Calu3 (cell line): ENCODE data around the gene JPH2. TPM values are rescaled to one million over a fixed set of nuclear protein-coding genes. Genes with fewer than 3 reads are reported as not detected.

Experiments
- BruUV-seq: library from RNA; stranded (reverse); fragments of 400-500 nt; replicated peaks from 2 replicates; lab custom pipeline; 2021; lab: Mats Ljungman, UMichigan
- CTCF ChIA-PET: fragments of 300-600 bp; sonication (Branson Sonifier 250); formaldehyde crosslinking; loops from one replicate; lab custom pipeline; 2022; ENCODE audit warnings: antibody characterized with exemption; lab: Charles Lee
- DNase-seq: peaks from one replicate; pipeline ENCODE4 v3.0.0; 2022
- H3K27ac Mint-ChIP-seq: one replicate; pipeline ENCODE4 v1.8.0; 2022; ENCODE audit warnings: mixed read lengths; ENCODE audit not compliant: unreplicated experiment
- H3K27me3 Mint-ChIP-seq: one replicate; pipeline ENCODE4 v1.8.0; 2022; ENCODE audit warnings: mixed read lengths; ENCODE audit not compliant: unreplicated experiment
- H3K36me3 Mint-ChIP-seq: one replicate; pipeline ENCODE4 v1.8.0; 2022; ENCODE audit warnings: mild to moderate bottlenecking, moderate library complexity, mixed read lengths; ENCODE audit not compliant: insufficient read depth, unreplicated experiment
- H3K4me1 Mint-ChIP-seq: one replicate; pipeline ENCODE4 v1.8.0; 2022; ENCODE audit warnings: mild to moderate bottlenecking, low read depth, mixed read lengths; ENCODE audit not compliant: unreplicated experiment
- H3K4me3 Mint-ChIP-seq: one replicate; pipeline ENCODE4 v1.8.0; 2022; ENCODE audit warnings: mild to moderate bottlenecking, low read depth, moderate library complexity, mixed read lengths; ENCODE audit not compliant: unreplicated experiment
- H3K9me3 Mint-ChIP-seq: one replicate; pipeline ENCODE4 v1.8.0; 2022; ENCODE audit warnings: low read depth, mixed read lengths; ENCODE audit not compliant: unreplicated experiment
- CTCF ChIP-seq: fragments of 200-600 bp; IDR thresholded peaks from one replicate; pipeline ENCODE4 v1.8.0; 2022; ENCODE audit warnings: antibody characterized with exemption; ENCODE audit not compliant: unreplicated experiment
- intact Hi-C: fragments of 100-400 bp; cut with micrococcal nuclease; formaldehyde crosslinking; loops from one replicate; pipeline ENCODE4 v1.10.0; 2022; ENCODE audit not compliant: unreplicated experiment
- total RNA-seq: library from RNA; stranded (reverse); gene quantifications from 2 replicates; pipeline ENCODE4 v1.2.3, GENCODE V29; 2022

JPH2 gene
- total RNA-seq, 1 experiment from 2014 or later: 0.50 TPM

DNA sequence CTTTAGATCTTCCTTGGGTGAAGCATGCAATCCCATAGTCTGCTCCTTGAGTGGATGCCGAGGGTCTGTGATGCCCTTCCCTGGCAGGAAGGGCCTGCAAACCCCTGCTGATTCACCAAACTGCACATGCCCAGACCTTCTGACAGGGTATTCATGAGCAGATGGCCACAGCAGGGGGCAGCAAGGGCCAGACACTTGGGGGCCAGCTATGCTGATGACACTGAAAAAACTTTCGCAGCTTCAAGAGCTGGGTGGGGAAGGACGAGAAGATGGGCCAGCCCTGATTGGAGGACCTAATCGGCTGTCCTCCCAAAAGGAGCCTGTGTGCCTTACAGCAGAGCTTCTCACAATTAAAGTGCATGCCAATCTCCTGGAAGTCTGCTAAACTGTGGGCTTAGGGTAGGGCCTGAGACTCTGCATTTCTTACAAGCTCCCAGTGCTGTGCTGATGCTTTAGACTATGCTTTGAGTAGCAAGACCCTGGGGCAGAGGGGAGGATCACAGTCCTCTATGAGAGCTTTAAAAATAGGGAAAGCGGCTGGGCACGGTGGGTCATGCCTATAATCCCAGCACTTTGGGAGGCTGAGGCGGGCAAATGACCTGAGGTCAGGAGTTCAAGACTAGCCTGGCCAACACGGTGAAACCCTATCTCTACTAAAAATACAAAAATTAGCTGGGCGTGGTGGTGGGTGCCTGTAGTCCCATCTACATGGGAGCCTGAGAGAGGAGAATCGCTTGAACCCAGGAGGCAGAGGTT lies 44.9 kb upstream of the JPH2 start:
- Mint-ChIP-seq H3K27ac (no peak overlapping the region), H3K4me1 (no peaks in the 10 kb centered on the region), H3K9me3 (no peaks in the 10 kb centered on the region), H3K36me3 (peaks cover 5% of the 10 kb centered on the region), H3K4me3 (no peak overlapping the region), H3K27me3 (no peaks in the 10 kb centered on the region)
- no peak for DNase-seq
- intact Hi-C loops: loop anchor here (5.0 kb wide), 1 partner anchor 155 kb away; no protein-coding TSS in a partner anchor
- CTCF ChIA-PET: interaction anchor here (1.6 kb wide), 1 partner anchor 15 kb away, joined by 3 read pairs; no protein-coding TSS in a partner anchor
- TF ChIP-seq CTCF: no peak
- no TSS peak for BruUV-seq

DNA sequence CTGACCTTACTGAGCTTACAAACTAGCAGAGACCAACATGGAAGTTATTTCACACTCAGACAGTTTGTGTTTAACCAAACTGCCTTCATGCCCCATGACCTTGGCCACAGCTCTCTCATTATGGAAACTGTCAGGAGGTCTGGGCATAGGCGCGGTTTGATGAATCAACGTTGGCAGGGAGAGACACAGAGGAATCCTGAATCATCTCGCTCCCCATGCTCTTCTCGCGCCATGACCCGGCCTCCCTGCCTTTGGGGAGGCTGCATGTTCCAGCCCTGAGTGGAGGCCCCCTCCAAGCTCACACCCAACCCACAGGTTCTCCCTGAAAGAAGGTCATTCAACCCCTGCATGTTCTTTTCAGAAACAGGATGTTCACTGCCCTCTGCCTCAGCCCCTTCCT lies 44.2 kb upstream of the JPH2 start:
- H3K36me3 Mint-ChIP-seq: peaks cover 5% of the 10 kb centered on the region
- no peak overlapping the region for H3K4me3 Mint-ChIP-seq
- intact Hi-C loops: loop anchor here (5.0 kb wide), 1 partner anchor 156 kb away; no protein-coding TSS in a partner anchor
- H3K27ac Mint-ChIP-seq: no peak overlapping the region
- no peaks in the 10 kb centered on the region for H3K9me3 Mint-ChIP-seq
- no peaks in the 10 kb centered on the region for H3K27me3 Mint-ChIP-seq
- no peak for TF ChIP-seq CTCF
- no peak for DNase-seq
- CTCF ChIA-PET: interaction anchor here (1.6 kb wide), 1 partner anchor 14 kb away, joined by 3 read pairs; no protein-coding TSS in a partner anchor
- BruUV-seq: no TSS peak
- H3K4me1 Mint-ChIP-seq: no peaks in the 10 kb centered on the region

DNA sequence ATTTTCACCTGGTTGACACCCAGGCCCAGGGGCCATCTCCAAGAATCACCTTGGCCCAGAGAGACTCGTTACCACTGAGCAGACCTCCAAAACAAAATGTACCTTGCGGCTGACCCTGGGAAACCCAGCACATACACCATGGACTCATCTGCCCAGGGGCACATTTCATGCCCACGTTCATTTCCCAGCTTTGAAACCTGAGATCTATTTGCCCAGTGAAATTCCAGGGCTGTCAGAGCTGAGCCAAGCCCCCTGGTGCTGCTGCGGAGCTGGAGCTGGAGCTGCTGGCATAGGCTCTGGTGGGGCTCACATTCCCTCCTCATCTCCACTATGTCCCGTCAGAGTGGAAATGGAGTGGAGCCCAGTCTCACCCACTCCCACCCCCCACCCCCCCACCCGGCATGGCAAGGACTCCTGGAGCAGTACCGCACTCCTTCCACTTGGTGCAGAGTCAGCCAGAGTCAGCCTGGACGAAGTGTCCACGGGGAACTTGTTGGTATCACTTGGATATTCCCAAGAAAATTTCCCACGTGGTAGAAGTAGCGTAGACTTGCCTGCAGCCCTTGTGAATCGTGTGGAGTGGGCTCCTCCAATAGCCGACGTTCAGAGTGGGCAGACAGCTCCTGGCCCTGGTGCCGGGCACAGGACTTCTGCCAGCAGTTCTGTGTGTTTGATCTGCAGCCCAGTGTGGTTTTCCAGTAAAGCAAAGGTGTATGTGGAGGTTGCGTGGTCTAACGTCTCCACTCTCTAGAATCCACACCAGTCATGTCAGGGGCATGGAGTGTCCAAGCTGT lies 41.7 kb upstream of the JPH2 start:
- intact Hi-C loops: no loop called here

More for the DNA sequence above, 41.7 kb upstream of the JPH2 start:
- H3K4me3 Mint-ChIP-seq: no peak overlapping the region
- H3K9me3 Mint-ChIP-seq: no peaks in the 10 kb centered on the region
- CTCF ChIA-PET: interaction anchor here (2.3 kb wide), 1 partner anchor 11 kb away, joined by 9 read pairs; no protein-coding TSS in a partner anchor
- peaks cover 5% of the 10 kb centered on the region for H3K36me3 Mint-ChIP-seq
- TF ChIP-seq CTCF: no peak
- H3K4me1 Mint-ChIP-seq: no peaks in the 10 kb centered on the region
- H3K27me3 Mint-ChIP-seq: no peaks in the 10 kb centered on the region
- BruUV-seq: no TSS peak
- DNase-seq: no peak
- no peak overlapping the region for H3K27ac Mint-ChIP-seq
